ENCODE measurements around the gene ZWINT. TPM values are rescaled to one million over a fixed set of nuclear protein-coding genes. Genes with fewer than 3 reads are reported as not detected.
A peak's percentile ranks its signal among the peaks of the same experiment; 100 is the strongest.

ZWINT gene
- 100 to 1,000 TPM; 119 to 123 TPM for total RNA-seq

GRCh38 chr10:56360967-56361612, at the start of gene ZWINT:
Gene ZWINT, minus strand, starts transcription at chr10:56361259. Its CDS starts 23 bp downstream, at chr10:56361236.
- peaks cover 44% of the 10 kb centered on the region for H3K4me1 Mint-ChIP-seq (ENCODE audit: low read depth)
- H3K27ac Mint-ChIP-seq = peak within 1 kb of the TSS; percentile 95
- H3K9me3 Mint-ChIP-seq (ENCODE audit: insufficient read depth) = no peaks in the 10 kb centered on the region
- CTCF ChIA-PET = interaction anchor here (0.7 to 0.9 kb wide), 2 partner anchors 34 to 249 kb away, joined by 3 read pairs; no protein-coding TSS in a partner anchor
- no peaks in the 10 kb centered on the region for H3K27me3 Mint-ChIP-seq (ENCODE audit: low read depth)
- ATAC-seq (peak; percentile 99), DNase-seq (peak; percentile 96)
- POLR2A ChIA-PET = interaction anchor here (0.8 to 1.3 kb wide), 5 partner anchors 10 to 13 kb away, joined by 3 read pairs; no protein-coding TSS in a partner anchor
- peak within 1 kb of the TSS; percentile 97 for H3K4me3 Mint-ChIP-seq
- H3K36me3 Mint-ChIP-seq (ENCODE audit: low read depth) = peaks cover 50% of the 10 kb centered on the region

GRCh38 chr10:56383806-56384205, 22.7 kb upstream of the ZWINT start:
- no peaks in the 10 kb centered on the region for H3K4me1 Mint-ChIP-seq (ENCODE audit: low read depth)
- ChIA-PET CTCF (no interaction called here), POLR2A (no interaction called here)

GRCh38 chr10:56370217-56371113, 9.4 kb upstream of the ZWINT start:
- ChIA-PET POLR2A (no interaction called here), CTCF (no interaction called here)
- DNase-seq = no peak
- H3K27me3 Mint-ChIP-seq (ENCODE audit: low read depth) = no peaks in the 10 kb centered on the region
- ATAC-seq = no peak
- no peaks in the 10 kb centered on the region for H3K36me3 Mint-ChIP-seq (ENCODE audit: low read depth)
- no peak overlapping the region for H3K27ac Mint-ChIP-seq
- H3K4me1 Mint-ChIP-seq (ENCODE audit: low read depth) = no peaks in the 10 kb centered on the region
- H3K4me3 Mint-ChIP-seq = no peak overlapping the region
- peaks cover 23% of the 10 kb centered on the region for H3K9me3 Mint-ChIP-seq (ENCODE audit: insufficient read depth)

More at GRCh38 chr10:56383806-56384205, 22.7 kb upstream of the ZWINT start:
- ATAC-seq (no peak), DNase-seq (no peak)
- Mint-ChIP-seq H3K27ac (no peak overlapping the region), H3K36me3 (ENCODE audit: low read depth) (no peaks in the 10 kb centered on the region), H3K27me3 (ENCODE audit: low read depth) (no peaks in the 10 kb centered on the region), H3K9me3 (ENCODE audit: insufficient read depth) (no peaks in the 10 kb centered on the region), H3K4me3 (no peak overlapping the region)

- Mint-ChIP-seq H3K27me3 (ENCODE audit: low read depth) (no peaks in the 10 kb centered on the region), H3K4me1 (ENCODE audit: low read depth) (peaks cover 44% of the 10 kb centered on the region), H3K9me3 (ENCODE audit: insufficient read depth) (no peaks in the 10 kb centered on the region), H3K36me3 (ENCODE audit: low read depth) (peaks cover 52% of the 10 kb centered on the region), H3K27ac (peak overlapping the region; percentile 95), H3K4me3 (peak overlapping the region; percentile 97)
- ChIA-PET CTCF (no interaction called here), POLR2A (interaction anchor here (0.9 kb wide), 1 partner anchor 10 kb away, joined by 3 read pairs; no protein-coding TSS in a partner anchor)
- DNase-seq (no peak), ATAC-seq (no peak)
Measured at GRCh38 chr10:56360583-56360966, 484 bp downstream of the ZWINT start.

GRCh38 chr10:56359837-56360236, 1.2 kb downstream of the ZWINT start:
- ChIA-PET POLR2A (interaction anchor here (0.6 to 1.3 kb wide), 2 partner anchors 9 to 11 kb away, joined by 3 to 5 read pairs; no protein-coding TSS in a partner anchor), CTCF (no interaction called here)
- no peak for ATAC-seq
- Mint-ChIP-seq H3K27me3 (ENCODE audit: low read depth) (no peaks in the 10 kb centered on the region), H3K9me3 (ENCODE audit: insufficient read depth) (no peaks in the 10 kb centered on the region), H3K4me3 (peak overlapping the region; percentile 97), H3K4me1 (ENCODE audit: low read depth) (peaks cover 44% of the 10 kb centered on the region), H3K36me3 (ENCODE audit: low read depth) (peaks cover 56% of the 10 kb centered on the region), H3K27ac (peak overlapping the region; percentile 95)
- no peak for DNase-seq

- ChIA-PET CTCF (no interaction called here), POLR2A (no interaction called here)
- Mint-ChIP-seq H3K27ac (no peak overlapping the region), H3K4me3 (no peak overlapping the region), H3K4me1 (ENCODE audit: low read depth) (peaks cover 32% of the 10 kb centered on the region), H3K9me3 (ENCODE audit: insufficient read depth) (no peaks in the 10 kb centered on the region), H3K27me3 (ENCODE audit: low read depth) (no peaks in the 10 kb centered on the region), H3K36me3 (ENCODE audit: low read depth) (peaks cover 63% of the 10 kb centered on the region)
- DNase-seq (no peak), ATAC-seq (no peak)
Measured at GRCh38 chr10:56357018-56357417, 4.0 kb downstream of the ZWINT start.

- ChIA-PET CTCF (no interaction called here), POLR2A (interaction anchor here (1.1 kb wide), 1 partner anchor 10 kb away, joined by 3 read pairs; no protein-coding TSS in a partner anchor)
- H3K4me1 Mint-ChIP-seq (ENCODE audit: low read depth) = peaks cover 3% of the 10 kb centered on the region
- H3K27ac Mint-ChIP-seq = no peak overlapping the region
- no peaks in the 10 kb centered on the region for H3K27me3 Mint-ChIP-seq (ENCODE audit: low read depth)
- no peak overlapping the region for H3K4me3 Mint-ChIP-seq
- DNase-seq (no peak), ATAC-seq (no peak)
- H3K9me3 Mint-ChIP-seq (ENCODE audit: insufficient read depth) = no peaks in the 10 kb centered on the region
- H3K36me3 Mint-ChIP-seq (ENCODE audit: low read depth) = peaks cover 21% of the 10 kb centered on the region
Measured at GRCh38 chr10:56351909-56352630, 9.0 kb downstream of the ZWINT start.

GRCh38 chr10:56349611-56350010, 11.4 kb downstream of the ZWINT start:
- H3K4me3 Mint-ChIP-seq = no peak overlapping the region
- CTCF ChIA-PET = no interaction called here
- DNase-seq = no peak
- H3K9me3 Mint-ChIP-seq (ENCODE audit: insufficient read depth) = no peaks in the 10 kb centered on the region
- no peak overlapping the region for H3K27ac Mint-ChIP-seq
- H3K4me1 Mint-ChIP-seq (ENCODE audit: low read depth) = no peaks in the 10 kb centered on the region
- ATAC-seq = no peak
- H3K36me3 Mint-ChIP-seq (ENCODE audit: low read depth) = peaks cover 12% of the 10 kb centered on the region
- POLR2A ChIA-PET = interaction anchor here (0.6 to 1.1 kb wide), 3 partner anchors 8 to 12 kb away, joined by 3 to 4 read pairs (median 3); partner anchors contain the start of gene ZWINT
- no peaks in the 10 kb centered on the region for H3K27me3 Mint-ChIP-seq (ENCODE audit: low read depth)

- ChIA-PET CTCF (no interaction called here), POLR2A (interaction anchor here (0.9 to 1.5 kb wide), 2 partner anchors 12 to 14 kb away, joined by 3 to 5 read pairs; no protein-coding TSS in a partner anchor)
- H3K4me3 Mint-ChIP-seq = no peak overlapping the region
- H3K36me3 Mint-ChIP-seq (ENCODE audit: low read depth) = peaks cover 4% of the 10 kb centered on the region
- ATAC-seq (no peak), DNase-seq (no peak)
- no peaks in the 10 kb centered on the region for H3K4me1 Mint-ChIP-seq (ENCODE audit: low read depth)
- no peaks in the 10 kb centered on the region for H3K9me3 Mint-ChIP-seq (ENCODE audit: insufficient read depth)
- no peaks in the 10 kb centered on the region for H3K27me3 Mint-ChIP-seq (ENCODE audit: low read depth)
- no peak overlapping the region for H3K27ac Mint-ChIP-seq
Measured at GRCh38 chr10:56348101-56348500, 13.0 kb downstream of the ZWINT start.

- no peaks in the 10 kb centered on the region for H3K4me1 Mint-ChIP-seq (ENCODE audit: low read depth)
- POLR2A ChIA-PET = interaction anchor here (1.5 kb wide), 1 partner anchor 15 kb away, joined by 3 read pairs; no protein-coding TSS in a partner anchor
- no peak overlapping the region for H3K4me3 Mint-ChIP-seq
Measured at GRCh38 chr10:56346845-56347415, 14.1 kb downstream of the ZWINT start.

GRCh38 chr10:56341612-56342011, 19.4 kb downstream of the ZWINT start:
- CTCF ChIA-PET = no interaction called here
- H3K4me3 Mint-ChIP-seq = no peak overlapping the region

More at GRCh38 chr10:56346845-56347415, 14.1 kb downstream of the ZWINT start:
- Mint-ChIP-seq H3K36me3 (ENCODE audit: low read depth) (no peaks in the 10 kb centered on the region), H3K27ac (no peak overlapping the region), H3K9me3 (ENCODE audit: insufficient read depth) (no peaks in the 10 kb centered on the region), H3K27me3 (ENCODE audit: low read depth) (no peaks in the 10 kb centered on the region)
- ATAC-seq (no peak), DNase-seq (no peak)
- CTCF ChIA-PET = no interaction called here

More at GRCh38 chr10:56341612-56342011, 19.4 kb downstream of the ZWINT start:
- no peaks in the 10 kb centered on the region for H3K36me3 Mint-ChIP-seq (ENCODE audit: low read depth)
- peaks cover 8% of the 10 kb centered on the region for H3K9me3 Mint-ChIP-seq (ENCODE audit: insufficient read depth)
- POLR2A ChIA-PET = no interaction called here
- ATAC-seq (no peak), DNase-seq (no peak)
- no peak overlapping the region for H3K27ac Mint-ChIP-seq
- no peaks in the 10 kb centered on the region for H3K4me1 Mint-ChIP-seq (ENCODE audit: low read depth)
- no peaks in the 10 kb centered on the region for H3K27me3 Mint-ChIP-seq (ENCODE audit: low read depth)

All from activated CD8-positive, alpha-beta T cell treated with anti-CD3 and anti-CD28 coated beads, Interleukin-2, amount 10 ng/mL, durations not matched to agents 7 days and 5 days (primary cell).